HCT116 (cell line): ENCODE results near the gene KNOP1.

Source experiments
- CEBPB ChIP-seq: IDR thresholded peaks from 2 replicates; pipeline ENCODE4 v1.6.1; 2012; ENCODE audit warnings: low read depth
- EZH2 ChIP-seq: fragments of 200-600 bp; sonication (generic); IDR thresholded peaks from 2 replicates; pipeline ENCODE4 v1.6.1; 2017; ENCODE audit warnings: antibody characterized with exemption, mixed run types
- EZH2phosphoT487 ChIP-seq: fragments of 200-600 bp; IDR thresholded peaks from 2 replicates; pipeline ENCODE4 v1.6.1; 2018; ENCODE audit warnings: antibody characterized with exemption, borderline replicate concordance
- POLR2A ChIP-seq: IDR thresholded peaks from 2 replicates; pipeline ENCODE4 v1.7.0; 2011; ENCODE audit warnings: borderline replicate concordance; ENCODE audit not compliant: insufficient read depth, insufficient read length; ENCODE audit errors: extremely low read depth
- REST ChIP-seq: IDR thresholded peaks from 2 replicates; pipeline ENCODE4 v1.6.1; 2012; ENCODE audit warnings: low read depth
- YY1 ChIP-seq: IDR thresholded peaks from 2 replicates; pipeline ENCODE4 v1.6.1; 2011; ENCODE audit warnings: low read length, low read depth, moderate library complexity, mild to moderate bottlenecking; ENCODE audit not compliant: insufficient replicate concordance; ENCODE audit errors: extremely low read depth
- TF ChIP-seq, protein P1 (sequence below), 3 experiments: fragments of 200-600 bp in 1 of 3; sonication (generic) in 1 of 3; IDR thresholded peaks in 2 of 3; conservative IDR thresholded peaks in 1 of 3; 2 replicates each; pipeline ENCODE4 v1.5.1; 2012 to 2017; ENCODE audit warnings: low read depth in 2 of 3, low read length in 2 of 3, antibody characterized with exemption in 1 of 3, borderline replicate concordance in 1 of 3, control low read depth in 1 of 3, mild to moderate bottlenecking in 1 of 3, mixed read lengths in 1 of 3, mixed run types in 1 of 3, moderate library complexity in 1 of 3; ENCODE audit not compliant: insufficient read depth in 1 of 3

DNA sequence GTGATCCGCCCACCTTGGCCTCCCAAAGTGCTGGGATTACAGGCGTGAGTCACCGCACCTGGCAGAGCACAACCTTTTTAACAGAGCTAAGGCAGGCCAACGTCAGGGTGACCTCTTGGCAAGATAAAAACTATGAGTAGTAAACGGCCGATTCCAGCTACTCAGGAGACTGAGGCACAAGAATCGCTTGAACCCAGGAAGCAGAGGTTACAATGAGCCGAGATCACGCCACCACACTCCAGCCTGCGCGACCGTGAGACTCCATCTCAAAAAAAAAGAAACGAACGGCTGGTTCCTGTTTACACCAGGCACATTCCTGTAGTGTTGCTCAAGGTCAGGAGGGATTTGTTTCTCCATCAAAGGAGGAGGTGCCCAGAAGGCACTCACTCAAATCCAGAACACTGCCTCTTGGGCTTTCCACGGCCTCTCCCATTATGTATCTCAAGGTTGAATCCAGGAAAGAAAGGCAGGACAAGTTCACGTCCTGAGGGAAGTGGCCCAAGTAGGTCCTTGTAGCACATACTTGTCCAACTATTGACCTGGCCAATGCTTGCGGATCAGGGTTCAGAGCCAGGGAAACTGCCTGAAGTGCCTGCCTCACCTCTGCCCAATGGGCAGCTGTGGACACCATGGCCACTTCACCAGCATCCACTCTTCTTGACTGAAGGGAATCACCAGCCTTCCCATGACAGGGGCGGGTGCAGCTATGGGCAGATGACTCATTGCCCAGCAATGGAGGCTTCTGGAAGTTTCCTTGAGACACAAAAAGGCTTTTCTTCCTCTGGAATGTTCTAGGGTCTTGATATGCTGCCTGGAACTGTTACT is 13.5 kb downstream of the KNOP1 start:
- TF ChIP-seq, protein P1, sequence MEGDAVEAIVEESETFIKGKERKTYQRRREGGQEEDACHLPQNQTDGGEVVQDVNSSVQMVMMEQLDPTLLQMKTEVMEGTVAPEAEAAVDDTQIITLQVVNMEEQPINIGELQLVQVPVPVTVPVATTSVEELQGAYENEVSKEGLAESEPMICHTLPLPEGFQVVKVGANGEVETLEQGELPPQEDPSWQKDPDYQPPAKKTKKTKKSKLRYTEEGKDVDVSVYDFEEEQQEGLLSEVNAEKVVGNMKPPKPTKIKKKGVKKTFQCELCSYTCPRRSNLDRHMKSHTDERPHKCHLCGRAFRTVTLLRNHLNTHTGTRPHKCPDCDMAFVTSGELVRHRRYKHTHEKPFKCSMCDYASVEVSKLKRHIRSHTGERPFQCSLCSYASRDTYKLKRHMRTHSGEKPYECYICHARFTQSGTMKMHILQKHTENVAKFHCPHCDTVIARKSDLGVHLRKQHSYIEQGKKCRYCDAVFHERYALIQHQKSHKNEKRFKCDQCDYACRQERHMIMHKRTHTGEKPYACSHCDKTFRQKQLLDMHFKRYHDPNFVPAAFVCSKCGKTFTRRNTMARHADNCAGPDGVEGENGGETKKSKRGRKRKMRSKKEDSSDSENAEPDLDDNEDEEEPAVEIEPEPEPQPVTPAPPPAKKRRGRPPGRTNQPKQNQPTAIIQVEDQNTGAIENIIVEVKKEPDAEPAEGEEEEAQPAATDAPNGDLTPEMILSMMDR (IDR thresholded peaks at IDR 0.05 in 2 of 3, conservative IDR thresholded peaks at IDR 0.05 in 1 of 3; ENCODE audit: borderline replicate concordance in 1 of 3, insufficient read depth in 1 of 3, low read depth in 2 of 3, low read length in 2 of 3), result no peak
- TF ChIP-seq POLR2A, result no peak
- TF ChIP-seq YY1, result no peak
- TF ChIP-seq EZH2, result no peak
- TF ChIP-seq EZH2phosphoT487, result no peak
- TF ChIP-seq REST, result no peak
- TF ChIP-seq CEBPB, result no peak
